H9 (cell line): Measurements from ENCODE around the gene DLST. TPM values are rescaled to one million over a fixed set of nuclear protein-coding genes. Genes with fewer than 3 reads are reported as not detected.

Experiments used
- DNase-seq: peaks from one replicate; pipeline ENCODE4 v3.0.0-alpha.2; 2017
- H2AFZ ChIP-seq: one replicate; pipeline ENCODE4 v1.6.1; 2013; ENCODE audit warnings: mild to moderate bottlenecking, low read length, control low read depth, moderate library complexity
- H2AK5ac ChIP-seq: 2 replicates; pipeline ENCODE4 v1.6.1; 2013; ENCODE audit warnings: low read length, control low read depth, mixed read lengths; ENCODE audit not compliant: insufficient read length
- H2BK120ac ChIP-seq: one replicate; pipeline ENCODE4 v1.6.1; 2013; ENCODE audit warnings: low read depth, mild to moderate bottlenecking, low read length, control low read depth, inconsistent platforms; ENCODE audit not compliant: poor library complexity, severe bottlenecking
- H2BK12ac ChIP-seq: 2 replicates; pipeline ENCODE4 v1.6.1; 2013; ENCODE audit warnings: low read length, control low read depth, mixed read lengths, low read depth; ENCODE audit not compliant: insufficient read length
- H2BK15ac ChIP-seq: 2 replicates; pipeline ENCODE4 v1.6.1; 2013; ENCODE audit warnings: low read depth, low read length, control low read depth
- H2BK20ac ChIP-seq: one replicate; pipeline ENCODE4 v1.6.1; 2013; ENCODE audit warnings: low read depth, mild to moderate bottlenecking, low read length, control low read depth, inconsistent platforms; ENCODE audit not compliant: poor library complexity, severe bottlenecking
- H2BK5ac ChIP-seq: 2 replicates; pipeline ENCODE4 v1.6.1; 2013; ENCODE audit warnings: low read length, control low read depth, mixed read lengths; ENCODE audit not compliant: insufficient read length
- H3K14ac ChIP-seq: 2 replicates; pipeline ENCODE4 v1.6.1; 2013; ENCODE audit warnings: low read length, control low read depth; ENCODE audit not compliant: insufficient read depth
- H3K18ac ChIP-seq: 2 replicates; pipeline ENCODE4 v1.6.1; 2013; ENCODE audit warnings: low read depth, mild to moderate bottlenecking, mixed read lengths, low read length, control low read depth; ENCODE audit not compliant: insufficient read length
- H3K23ac ChIP-seq: 2 replicates; pipeline ENCODE4 v1.6.1; 2013; ENCODE audit warnings: low read length, control low read depth, mixed read lengths, low read depth; ENCODE audit not compliant: insufficient read length
- H3K23me2 ChIP-seq: 2 replicates; pipeline ENCODE4 v1.6.1; 2013; ENCODE audit warnings: low read depth, mild to moderate bottlenecking, mixed read lengths, low read length, control low read depth; ENCODE audit not compliant: insufficient read length, poor library complexity, severe bottlenecking
- H3K27ac ChIP-seq: 2 replicates; pipeline ENCODE4 v1.5.1; 2013; ENCODE audit warnings: low read length, control low read depth, mixed read lengths, low read depth; ENCODE audit not compliant: insufficient read length
- H3K27me3 ChIP-seq: 2 replicates; pipeline ENCODE4 v1.6.1; 2013; ENCODE audit warnings: low read length, control low read depth, inconsistent platforms; ENCODE audit not compliant: insufficient read depth
- H3K4ac ChIP-seq: 2 replicates; pipeline ENCODE4 v1.6.1; 2013; ENCODE audit warnings: low read depth, mild to moderate bottlenecking, control low read depth, inconsistent platforms, low read length, moderate library complexity
- H3K4me1 ChIP-seq: 2 replicates; pipeline ENCODE4 v1.6.1; 2013; ENCODE audit warnings: low read length, control low read depth, inconsistent platforms; ENCODE audit not compliant: insufficient read depth
- H3K4me2 ChIP-seq: 2 replicates; pipeline ENCODE4 v1.6.1; 2013; ENCODE audit warnings: low read length, control low read depth, mixed read lengths; ENCODE audit not compliant: insufficient read length, insufficient read depth
- H3K56ac ChIP-seq: 2 replicates; pipeline ENCODE4 v1.6.1; 2013; ENCODE audit warnings: low read depth, mild to moderate bottlenecking, mixed read lengths, low read length, control low read depth; ENCODE audit not compliant: insufficient read length
- H3K79me1 ChIP-seq: 2 replicates; pipeline ENCODE4 v1.6.1; 2013; ENCODE audit warnings: low read depth, mild to moderate bottlenecking, moderate library complexity, low read length, control low read depth, inconsistent platforms; ENCODE audit not compliant: insufficient read depth, poor library complexity, severe bottlenecking
- H3K79me2 ChIP-seq: 2 replicates; pipeline ENCODE4 v1.6.1; 2013; ENCODE audit warnings: low read length, control low read depth, inconsistent platforms; ENCODE audit not compliant: insufficient read depth
- H3K9ac ChIP-seq: 2 replicates; pipeline ENCODE4 v1.6.1; 2013; ENCODE audit warnings: low read length, control low read depth, mixed read lengths; ENCODE audit not compliant: insufficient read length; ENCODE audit errors: extremely low read depth
- H3K9me3 ChIP-seq: one replicate; pipeline ENCODE4 v1.6.1; 2013; ENCODE audit warnings: low read depth, low read length, inconsistent platforms; ENCODE audit not compliant: control insufficient read depth
- H3T11ph ChIP-seq: one replicate; pipeline ENCODE4 v1.6.1; 2013; ENCODE audit warnings: mild to moderate bottlenecking, low read length, control low read depth, inconsistent platforms
- H4K20me1 ChIP-seq: one replicate; pipeline ENCODE4 v1.6.1; 2013; ENCODE audit not compliant: control insufficient read depth, insufficient read length, insufficient read depth
- H4K5ac ChIP-seq: 2 replicates; pipeline ENCODE4 v1.6.1; 2013; ENCODE audit warnings: low read depth, mild to moderate bottlenecking, mixed read lengths, low read length, control low read depth; ENCODE audit not compliant: insufficient read length
- H4K8ac ChIP-seq: replicated peaks from 2 replicates; pipeline ENCODE4 v1.6.1; 2013; ENCODE audit warnings: low read length, control low read depth, mixed read lengths, low read depth; ENCODE audit not compliant: insufficient read length
- H4K91ac ChIP-seq: 2 replicates; pipeline ENCODE4 v1.6.1; 2013; ENCODE audit warnings: low read depth, mild to moderate bottlenecking, moderate library complexity, mixed read lengths, low read length, control low read depth; ENCODE audit not compliant: insufficient read length
- H3K27ac Mint-ChIP-seq, 3 experiments: 2 replicates in 2 of 3; 3 replicates in 1 of 3; pipeline ENCODE4 v1.8.0; 2020 to 2021; ENCODE audit warnings: mixed read lengths in 3 of 3, mild to moderate bottlenecking in 1 of 3, moderate library complexity in 1 of 3
- H3K27me3 Mint-ChIP-seq: 2 replicates; pipeline ENCODE4 v1.8.0; 2021; ENCODE audit warnings: low read depth, mild to moderate bottlenecking, moderate library complexity, mixed read lengths
- H3K36me3 Mint-ChIP-seq, 3 experiments: 2 replicates in 2 of 3; 3 replicates in 1 of 3; pipeline ENCODE4 v1.8.0; 2020 to 2021; ENCODE audit warnings: low read depth in 3 of 3, mixed read lengths in 3 of 3; ENCODE audit not compliant: insufficient read depth in 1 of 3
- H3K4me1 Mint-ChIP-seq, 2 experiments: 2 replicates each; pipeline ENCODE4 v1.8.0; 2020; ENCODE audit warnings: mixed read lengths in 2 of 2
- H3K4me3 Mint-ChIP-seq, 2 experiments: 2 replicates in 1 of 2; 3 replicates in 1 of 2; pipeline ENCODE4 v1.8.0; 2020 to 2021; ENCODE audit warnings: mild to moderate bottlenecking in 2 of 2, mixed read lengths in 2 of 2, moderate library complexity in 1 of 2
- H3K9me3 Mint-ChIP-seq, 2 experiments: 2 replicates in 1 of 2; 3 replicates in 1 of 2; pipeline ENCODE4 v1.8.0; 2020; ENCODE audit warnings: mild to moderate bottlenecking in 2 of 2, mixed read lengths in 2 of 2, moderate library complexity in 1 of 2
- CTCF ChIP-seq: fragments of 200-600 bp; sonication (generic); conservative IDR thresholded peaks from 3 replicates; pipeline ENCODE4 v1.8.0; 2021; ENCODE audit warnings: antibody characterized with exemption, mild to moderate bottlenecking
- WGBS: extraction: QIAGEN DNeasy Blood & Tissue Kit; methylation state at CpG from one replicate; pipeline ENCODE4 v1.1.7; 2013; ENCODE audit warnings: missing lambda C conversion rate, low lambda C conversion rate, mixed read lengths; ENCODE audit not compliant: insufficient read length; ENCODE audit errors: extremely low coverage; 5-methylcytosine and 5-hydroxymethylcytosine counted together
- total RNA-seq: library from RNA; stranded (reverse); gene quantifications from 2 replicates; pipeline ENCODE4 v1.2.1, GENCODE V29; 2021

Gene DLST
- total RNA-seq, 1 experiment from 2014 or later: 116 TPM

- Histone ChIP-seq H2BK20ac (no peak overlapping the region), H3K27me3 (no peaks in the 10 kb centered on the region), H3K23ac (no peak overlapping the region), H3K27ac (no peak overlapping the region), H3K23me2 (peaks cover 4% of the 10 kb centered on the region), H2BK120ac (no peak overlapping the region), H4K5ac (no peak overlapping the region), H3T11ph (no peak overlapping the region), H2AK5ac (no peak overlapping the region), H4K91ac (no peak overlapping the region), H2BK12ac (no peak overlapping the region), H3K4me2 (no peak overlapping the region), H3K9me3 (no peaks in the 10 kb centered on the region), H3K56ac (no peak overlapping the region), H3K79me2 (no peaks in the 10 kb centered on the region), H2BK15ac (no peak overlapping the region), H4K8ac (no peak overlapping the region), H3K14ac (no peak overlapping the region), H3K9ac (no peak overlapping the region), H3K4ac (no peak overlapping the region), H3K18ac (no peak overlapping the region), H2BK5ac (no peak overlapping the region), H3K79me1 (no peaks in the 10 kb centered on the region), H2AFZ (no peak overlapping the region), H4K20me1 (no peaks in the 10 kb centered on the region), H3K4me1 (no peaks in the 10 kb centered on the region; the same call in 1 of the 2 replicates)
- DNase-seq: no peak
- H3K4me1 Mint-ChIP-seq: peaks cover 6 to 7% of the 10 kb centered on the region in 2 experiments; a peak in 3 of 4 replicates
- no peak overlapping the region for H3K4me3 Mint-ChIP-seq
- no peak for TF ChIP-seq CTCF
- peaks cover 6% of the 10 kb centered on the region for H3K27me3 Mint-ChIP-seq
- H3K27ac Mint-ChIP-seq: no peak overlapping the region
- peaks cover 0 to 6% (median 0%) of the 10 kb centered on the region in 3 experiments; a peak in 2 of 7 replicates for H3K36me3 Mint-ChIP-seq
- no peaks in the 10 kb centered on the region for H3K9me3 Mint-ChIP-seq
- WGBS: no CpG with 5 or more reads among the region's 22 CpGs
Observed at GRCh38 chr14:74919421-74920165, 37.9 kb downstream of the DLST start.
